Uterus (tissue), 4 donors: Measurements from ENCODE around the gene AK6. TPM values are rescaled to one million over a fixed set of nuclear protein-coding genes. Genes with fewer than 3 reads are reported as not detected.

Experiments used
- DNase-seq, 2 donors: peaks; one replicate each; pipeline ENCODE4 v3.0.0-alpha.2; 2019 to 2020
- H3K27ac ChIP-seq, 2 donors: fragments of 200-600 bp; sonication (generic); 1 replicate in 1 of 2; 2 replicates in 1 of 2; pipeline ENCODE4 v1.5.1; 2016 to 2018
- H3K27me3 ChIP-seq, 2 donors: fragments of 200-600 bp; sonication (generic); one replicate each; pipeline ENCODE4 v1.5.1; 2018 to 2019; ENCODE audit warnings: control low read depth in 1 of 2
- H3K36me3 ChIP-seq, 2 donors: fragments of 200-600 bp; sonication (generic); one replicate each; pipeline ENCODE4 v1.5.1; 2019; ENCODE audit warnings: control low read depth in 1 of 2
- H3K4me1 ChIP-seq, 2 donors: fragments of 200-600 bp; sonication (generic); one replicate each; pipeline ENCODE4 v1.5.1; 2018 to 2019; ENCODE audit warnings: control low read depth in 1 of 2
- H3K4me3 ChIP-seq, 2 donors: fragments of 200-600 bp; sonication (generic); 1 replicate in 1 of 2; 2 replicates in 1 of 2; pipeline ENCODE4 v1.5.1; 2018 to 2019; ENCODE audit warnings: mild to moderate bottlenecking in 1 of 2
- H3K9me3 ChIP-seq, 2 donors: fragments of 200-600 bp; sonication (generic); one replicate each; pipeline ENCODE4 v1.5.1; 2019; ENCODE audit warnings: control low read depth in 1 of 2
- POLR2A ChIP-seq, 2 donors: fragments of 450-650 bp; IDR thresholded peaks; one replicate each; pipeline ENCODE4 v1.6.1; 2016; ENCODE audit warnings: antibody characterized with exemption in 2 of 2, mild to moderate bottlenecking in 1 of 2, moderate library complexity in 1 of 2
- intact Hi-C: fragments of 100-400 bp; cut with DNase I; formaldehyde crosslinking; loops from one replicate; pipeline ENCODE4 v1.15.1; 2023; ENCODE audit warnings: low total_unique reads
- total RNA-seq, 4 donors: library from RNA; depleted of rRNA in 3 of 4; stranded (reverse); fragments of >200 nt in 3 of 4; gene quantifications; one replicate each; pipeline versions ENCODE4 v1.1.0 to v1.2.4, GENCODE V29; 2014 to 2023
- TF ChIP-seq, protein P1 (sequence below), 4 experiments: fragments of 200-600 bp in 2 of 4; fragments of 450-650 bp in 2 of 4; sonication (generic) in 2 of 4; IDR thresholded peaks; one replicate each; pipeline ENCODE4 v1.5.1; 2016 to 2019; ENCODE audit warnings: antibody characterized with exemption in 4 of 4, mild to moderate bottlenecking in 2 of 4, moderate library complexity in 1 of 4
- donor health status: DM: yes; HTN: yes; CAD: no.

The AK6 gene
- total RNA-seq, 4 donors from 2014 or later: 23.6 to 36.3 (median 28.2) TPM

DNA sequence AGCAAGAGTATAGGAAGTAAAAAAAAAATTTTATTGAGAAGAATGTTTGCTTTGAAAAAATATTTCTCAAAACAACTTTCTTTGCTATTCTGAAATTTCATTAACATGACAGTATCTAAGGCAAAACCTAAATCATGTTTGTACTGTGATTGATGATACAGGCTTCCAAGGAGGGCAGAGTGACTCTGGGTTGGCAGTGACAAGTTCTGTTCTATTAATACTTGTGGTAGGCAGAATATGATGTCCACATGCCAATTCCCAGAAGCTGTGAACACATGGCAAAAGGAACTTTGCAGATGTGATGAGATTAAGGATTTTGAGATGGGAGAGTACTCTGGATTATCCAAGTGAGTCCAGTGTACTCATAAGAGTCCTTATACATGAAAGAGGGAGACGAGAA, 53.3 kb downstream of the AK6 start:
- intact Hi-C loops: no loop called here
- DNase-seq: no peak
- H3K4me1 ChIP-seq: no peaks in the 10 kb centered on the region
- no peak overlapping the region for H3K4me3 ChIP-seq
- no peaks in the 10 kb centered on the region for H3K36me3 ChIP-seq
- no peaks in the 10 kb centered on the region for H3K27me3 ChIP-seq
- H3K27ac ChIP-seq: no peak overlapping the region
- no peaks in the 10 kb centered on the region for H3K9me3 ChIP-seq
- TF ChIP-seq, protein P1, sequence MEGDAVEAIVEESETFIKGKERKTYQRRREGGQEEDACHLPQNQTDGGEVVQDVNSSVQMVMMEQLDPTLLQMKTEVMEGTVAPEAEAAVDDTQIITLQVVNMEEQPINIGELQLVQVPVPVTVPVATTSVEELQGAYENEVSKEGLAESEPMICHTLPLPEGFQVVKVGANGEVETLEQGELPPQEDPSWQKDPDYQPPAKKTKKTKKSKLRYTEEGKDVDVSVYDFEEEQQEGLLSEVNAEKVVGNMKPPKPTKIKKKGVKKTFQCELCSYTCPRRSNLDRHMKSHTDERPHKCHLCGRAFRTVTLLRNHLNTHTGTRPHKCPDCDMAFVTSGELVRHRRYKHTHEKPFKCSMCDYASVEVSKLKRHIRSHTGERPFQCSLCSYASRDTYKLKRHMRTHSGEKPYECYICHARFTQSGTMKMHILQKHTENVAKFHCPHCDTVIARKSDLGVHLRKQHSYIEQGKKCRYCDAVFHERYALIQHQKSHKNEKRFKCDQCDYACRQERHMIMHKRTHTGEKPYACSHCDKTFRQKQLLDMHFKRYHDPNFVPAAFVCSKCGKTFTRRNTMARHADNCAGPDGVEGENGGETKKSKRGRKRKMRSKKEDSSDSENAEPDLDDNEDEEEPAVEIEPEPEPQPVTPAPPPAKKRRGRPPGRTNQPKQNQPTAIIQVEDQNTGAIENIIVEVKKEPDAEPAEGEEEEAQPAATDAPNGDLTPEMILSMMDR (IDR thresholded peaks at IDR 0.05): no peak
- no peak for TF ChIP-seq POLR2A (IDR thresholded peaks at IDR 0.05)

DNA sequence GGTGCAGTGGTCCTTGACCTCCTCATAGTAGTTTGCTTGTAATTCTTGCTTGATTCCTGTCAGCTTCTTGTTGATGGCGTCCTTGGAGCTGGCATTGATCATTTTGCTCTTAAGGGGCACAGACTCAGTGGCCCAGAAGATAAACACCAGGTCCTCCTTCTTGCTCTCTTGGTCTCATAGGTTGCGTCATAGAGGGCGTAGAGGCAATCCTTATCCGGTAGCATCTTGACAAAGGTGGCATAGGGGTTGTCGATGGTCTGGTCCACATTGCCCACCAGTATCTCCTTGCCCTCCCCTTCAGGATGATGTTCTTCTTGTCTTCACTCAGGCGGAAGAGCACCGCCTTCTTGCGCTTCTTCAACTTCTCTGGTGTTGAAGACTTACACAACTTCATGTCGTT, 55.9 kb downstream of the AK6 start:
- Histone ChIP-seq H3K9me3 (no peaks in the 10 kb centered on the region), H3K27me3 (no peaks in the 10 kb centered on the region), H3K27ac (no peak overlapping the region), H3K36me3 (no peaks in the 10 kb centered on the region), H3K4me3 (no peak overlapping the region), H3K4me1 (no peaks in the 10 kb centered on the region)
- DNase-seq: no peak
- TF ChIP-seq, protein P1 (IDR thresholded peaks at IDR 0.05): no peak
- TF ChIP-seq POLR2A (IDR thresholded peaks at IDR 0.05): no peak
- intact Hi-C loops: no loop called here

DNA sequence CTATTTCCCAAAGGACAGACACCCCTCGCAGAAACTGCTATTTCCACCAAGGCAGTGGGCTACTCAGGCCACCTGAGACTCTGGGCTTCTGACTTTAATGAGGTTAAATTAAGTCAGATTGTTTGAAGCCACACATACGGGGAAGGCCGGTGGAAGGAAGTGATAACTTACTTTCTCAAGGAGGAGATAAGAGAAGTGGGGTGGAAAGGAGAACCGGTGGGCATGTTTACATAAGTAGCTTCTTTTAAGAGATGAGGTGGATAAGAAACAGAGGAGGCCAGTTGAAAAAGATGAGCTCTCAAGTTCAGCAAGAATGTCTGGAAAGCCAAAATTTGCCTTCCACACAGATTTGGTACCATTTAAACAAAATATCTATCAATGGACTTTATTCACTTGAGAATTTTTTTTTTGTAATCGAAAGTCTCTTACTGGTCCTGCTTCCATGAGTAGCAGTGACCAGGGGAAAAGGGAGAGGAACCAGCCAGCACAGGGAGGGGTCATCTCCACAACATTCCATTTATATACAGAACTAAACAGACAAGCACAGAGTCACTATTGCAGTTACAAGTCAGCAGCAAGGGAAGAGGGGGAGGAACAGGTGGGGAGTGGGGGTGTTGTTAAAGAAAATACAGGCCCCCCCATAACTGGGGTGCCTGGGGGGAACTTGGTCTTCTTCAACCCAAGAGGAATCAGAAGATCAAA, 56.7 kb downstream of the AK6 start:
- intact Hi-C loops: no loop called here
- TF ChIP-seq POLR2A (IDR thresholded peaks at IDR 0.05): no peak
- TF ChIP-seq, protein P1 (IDR thresholded peaks at IDR 0.05): no peak

DNA sequence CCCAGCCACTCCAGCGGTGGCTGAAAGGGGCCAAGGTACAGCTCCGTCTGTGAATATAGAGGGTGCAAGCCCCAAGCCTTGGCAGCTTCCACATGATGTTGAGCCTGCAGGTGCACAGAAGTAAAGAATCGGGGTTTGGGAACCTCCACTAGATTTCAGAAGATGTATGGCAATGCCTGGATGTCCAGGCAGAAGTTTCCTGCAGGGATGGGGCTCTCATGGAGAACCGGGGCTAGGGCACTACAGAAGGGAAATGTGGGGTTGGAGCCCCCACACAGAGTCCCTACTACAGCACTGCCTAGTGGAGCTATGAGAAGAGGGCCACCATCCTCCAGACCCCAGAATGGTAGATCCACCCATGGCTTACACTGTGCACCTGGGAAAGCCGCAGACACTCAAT, 59.9 kb downstream of the AK6 start:
- no peak overlapping the region for H3K4me3 ChIP-seq
- TF ChIP-seq, protein P1 (IDR thresholded peaks at IDR 0.05): no peak
- no peak for TF ChIP-seq POLR2A (IDR thresholded peaks at IDR 0.05)
- H3K9me3 ChIP-seq: no peaks in the 10 kb centered on the region
- no peaks in the 10 kb centered on the region for H3K27me3 ChIP-seq
- no peaks in the 10 kb centered on the region for H3K36me3 ChIP-seq
- H3K27ac ChIP-seq: no peak overlapping the region
- intact Hi-C loops: no loop called here
- no peak for DNase-seq
- no peaks in the 10 kb centered on the region for H3K4me1 ChIP-seq

More for the DNA sequence above, 56.7 kb downstream of the AK6 start:
- Histone ChIP-seq H3K36me3 (no peaks in the 10 kb centered on the region), H3K4me3 (no peak overlapping the region), H3K4me1 (no peaks in the 10 kb centered on the region), H3K27me3 (no peaks in the 10 kb centered on the region), H3K9me3 (no peaks in the 10 kb centered on the region), H3K27ac (no peak overlapping the region)
- no peak for DNase-seq

DNA sequence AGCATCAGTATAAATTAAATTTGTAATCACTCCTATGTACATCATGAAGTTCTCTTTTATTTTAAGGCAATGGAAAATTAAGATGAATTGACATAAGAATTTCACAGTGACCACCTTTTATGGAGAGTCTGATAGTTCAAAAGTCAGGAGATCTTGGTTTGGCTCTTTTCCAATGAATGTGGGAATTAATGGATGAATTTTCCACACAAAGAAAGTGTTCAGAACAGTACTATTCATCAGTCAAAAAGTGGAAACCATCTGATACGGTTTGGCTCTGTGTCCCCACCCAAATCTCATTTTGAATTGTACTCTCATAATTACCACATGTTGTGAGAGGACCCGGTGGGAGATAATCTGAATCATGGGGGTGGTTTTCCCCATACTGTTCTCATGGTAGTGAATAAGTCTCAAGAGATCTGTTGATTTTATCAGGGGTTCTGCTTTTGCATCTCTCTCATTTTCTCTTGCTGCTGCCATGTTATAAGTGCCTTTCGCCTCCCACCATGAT, 61.2 kb downstream of the AK6 start:
- H3K27ac ChIP-seq: no peak overlapping the region

More for the DNA sequence above, 61.2 kb downstream of the AK6 start:
- Histone ChIP-seq H3K4me3 (no peak overlapping the region), H3K36me3 (no peaks in the 10 kb centered on the region), H3K9me3 (no peaks in the 10 kb centered on the region), H3K27me3 (no peaks in the 10 kb centered on the region), H3K4me1 (no peaks in the 10 kb centered on the region)
- TF ChIP-seq, protein P1 (IDR thresholded peaks at IDR 0.05): no peak
- no peak for TF ChIP-seq POLR2A (IDR thresholded peaks at IDR 0.05)
- intact Hi-C loops: no loop called here
- DNase-seq: no peak
